BJ (cell line): ENCODE data around the gene RHEBL1. TPM values are rescaled to one million over a fixed set of nuclear protein-coding genes. Genes with fewer than 3 reads are reported as not detected.

Experiments used
- CTCF ChIA-PET: fragments of 350-600 bp; formaldehyde crosslinking; extraction: SDS; loops from one replicate; lab custom pipeline; 2021; ENCODE audit warnings: antibody characterized with exemption, inconsistent platforms; lab: Yijun Ruan, JAX
- POLR2A ChIA-PET: fragments of 300-600 bp; sonication (Branson Sonifier 250); formaldehyde crosslinking; extraction: SDS; loops from one replicate; lab custom pipeline; 2021; ENCODE audit warnings: antibody characterized with exemption; lab: Charles Lee
- DNase-seq: peaks from one replicate; pipeline ENCODE4 v3.0.0-alpha.2; 2011; ENCODE audit warnings: low read depth
- H3K27me3 ChIP-seq: 2 replicates; pipeline ENCODE4 v1.6.0; 2011; ENCODE audit warnings: low read length; ENCODE audit not compliant: control insufficient read depth, insufficient read depth
- H3K36me3 ChIP-seq: 2 replicates; pipeline ENCODE4 v1.5.1; 2011; ENCODE audit warnings: low read length; ENCODE audit not compliant: control insufficient read depth, insufficient read depth
- H3K4me3 ChIP-seq: 2 replicates; pipeline ENCODE4 v1.5.1; 2011; ENCODE audit warnings: low read depth, mild to moderate bottlenecking, control low read depth, low read length
- CTCF ChIP-seq: IDR thresholded peaks from 2 replicates; pipeline ENCODE4 v1.5.1; 2011; ENCODE audit warnings: low read depth, mild to moderate bottlenecking, control low read depth, inconsistent platforms, low read length, moderate library complexity; ENCODE audit not compliant: insufficient read depth
- polyA plus RNA-seq: library from polyadenylated mRNA; depleted of rRNA; stranded (reverse); fragments of >200 nt; gene quantifications from 2 replicates; pipeline ENCODE4 v1.2.3, GENCODE V29; 2011

Gene RHEBL1
- polyA plus RNA-seq, 1 experiment = 1.3 TPM

DNA sequence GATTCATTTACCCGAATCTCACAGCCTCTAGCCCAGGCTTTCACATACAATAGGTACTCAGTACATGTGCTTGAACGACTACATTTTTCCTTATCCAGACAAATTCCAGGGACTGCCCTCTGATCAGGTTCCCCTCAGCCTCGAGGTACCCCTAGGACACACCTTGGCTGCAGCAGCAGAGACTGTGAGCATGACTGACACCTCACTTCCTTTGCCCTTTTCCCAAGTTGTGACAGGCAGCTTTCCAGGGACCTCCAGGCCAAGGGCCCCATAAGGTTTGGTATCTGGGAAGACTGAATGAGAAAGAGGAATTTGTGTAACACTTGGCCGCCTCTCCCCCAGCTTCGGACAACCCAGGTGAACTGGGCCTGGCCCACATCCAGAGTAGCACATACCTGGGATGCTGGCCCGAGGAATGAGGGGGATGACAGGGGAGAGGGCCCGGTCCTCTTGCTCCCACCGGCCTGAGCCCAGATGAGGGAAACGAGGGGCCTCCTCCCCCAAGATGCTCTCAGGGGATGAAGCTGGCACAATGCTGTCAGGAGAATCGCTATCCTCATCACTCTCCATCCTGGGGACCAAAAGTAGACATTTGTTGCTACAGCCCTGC is 41.0 kb downstream of the RHEBL1 start:
- ChIA-PET POLR2A (no interaction called here), CTCF (interaction anchor here (1.1 to 2.2 kb wide), 8 partner anchors 10 to 92 kb away, joined by 3 to 10 read pairs (median 4); partner anchors contain the start of gene PRKAG1)
- no peak for TF ChIP-seq CTCF
- DNase-seq = no peak
- Histone ChIP-seq H3K27me3 (no peaks in the 10 kb centered on the region), H3K4me3 (no peak overlapping the region), H3K36me3 (peaks cover 66% of the 10 kb centered on the region)

- Histone ChIP-seq H3K36me3 (peaks cover 61% of the 10 kb centered on the region), H3K27me3 (no peaks in the 10 kb centered on the region), H3K4me3 (no peak overlapping the region)
- no peak for TF ChIP-seq CTCF
- no peak for DNase-seq
- ChIA-PET POLR2A (no interaction called here), CTCF (interaction anchor here (1.2 to 2.2 kb wide), 5 partner anchors 11 to 93 kb away, joined by 3 to 8 read pairs (median 6); no protein-coding TSS in a partner anchor)
These were observed 41.8 kb downstream of the RHEBL1 start for GRCh38 chr12:49027846-49028555.

- Histone ChIP-seq H3K4me3 (no peak overlapping the region), H3K36me3 (peaks cover 52% of the 10 kb centered on the region), H3K27me3 (no peaks in the 10 kb centered on the region)
- DNase-seq = no peak
- no peak for TF ChIP-seq CTCF
- ChIA-PET CTCF (interaction anchor here (1.4 kb wide), 1 partner anchor 30 kb away, joined by 6 read pairs; no protein-coding TSS in a partner anchor), POLR2A (no interaction called here)
These were observed 42.9 kb downstream of the RHEBL1 start for GRCh38 chr12:49026678-49027480.

- POLR2A ChIA-PET = no interaction called here
- H3K36me3 ChIP-seq = peaks cover 50% of the 10 kb centered on the region
- DNase-seq = no peak
- CTCF ChIA-PET = interaction anchor here (0.7 kb wide), 1 partner anchor 18 kb away, joined by 4 read pairs; no protein-coding TSS in a partner anchor
- no peak for TF ChIP-seq CTCF
- no peak overlapping the region for H3K4me3 ChIP-seq
- H3K27me3 ChIP-seq = no peaks in the 10 kb centered on the region
These were observed 43.7 kb downstream of the RHEBL1 start for GRCh38 chr12:49026101-49026500.
